AG04450 (cell line): ENCODE results near the gene ARHGEF3. TPM values are rescaled to one million over a fixed set of nuclear protein-coding genes. Genes with fewer than 3 reads are reported as not detected.

Source experiments
- CTCF ChIA-PET: fragments of 300-600, 350-600 bp; formaldehyde crosslinking; extraction: SDS; loops from one replicate; lab custom pipeline; 2022; ENCODE audit warnings: antibody characterized with exemption, inconsistent platforms; lab: Charles Lee
- POLR2A ChIA-PET: fragments of 350-600 bp; formaldehyde crosslinking; extraction: SDS; loops from one replicate; lab custom pipeline; 2021; ENCODE audit warnings: antibody characterized with exemption, inconsistent platforms; lab: Yijun Ruan, JAX
- DNase-seq: peaks from one replicate; pipeline ENCODE4 v3.0.0-alpha.2; 2011; ENCODE audit warnings: low read depth, low spot score
- H3K27ac ChIP-seq: one replicate; pipeline ENCODE4 v1.5.1; 2012; ENCODE audit warnings: low read depth, low read length, control low read depth
- H3K27me3 ChIP-seq: one replicate; pipeline ENCODE4 v1.6.0; 2012; ENCODE audit warnings: low read length; ENCODE audit not compliant: control insufficient read depth, insufficient read depth
- H3K4me3 ChIP-seq: 2 replicates; pipeline ENCODE4 v1.5.1; 2011; ENCODE audit warnings: mild to moderate bottlenecking, low read depth, low read length, control low read depth
- H3K9me3 ChIP-seq: 2 replicates; pipeline ENCODE4 v1.5.1; 2012; ENCODE audit warnings: low read length; ENCODE audit not compliant: control insufficient read depth, insufficient read depth
- CTCF ChIP-seq: IDR thresholded peaks from 2 replicates; pipeline ENCODE4 v1.5.1; 2011; ENCODE audit warnings: low read depth, low read length, control low read depth, inconsistent platforms
- polyA plus RNA-seq: library from polyadenylated mRNA; depleted of rRNA; stranded (reverse); fragments of >200 nt; gene quantifications from 2 replicates; pipeline ENCODE4 v1.2.3, GENCODE V29; 2011

Gene ARHGEF3
- polyA plus RNA-seq, 1 experiment, result 5.6 TPM

- TF ChIP-seq CTCF, result no peak
- ChIA-PET CTCF (interaction anchor here (0.5 to 6.8 kb wide), 6 partner anchors 8 to 199 kb away, joined by 3 to 179 read pairs (median 58); no protein-coding TSS in a partner anchor), POLR2A (no interaction called here)
- H3K27me3 ChIP-seq, result no peaks in the 10 kb centered on the region
- H3K27ac ChIP-seq, result no peak overlapping the region
- no peak for DNase-seq
- H3K9me3 ChIP-seq, result no peaks in the 10 kb centered on the region; the same call in 1 of the 2 replicates
- H3K4me3 ChIP-seq, result no peak overlapping the region
These were observed 4.8 kb downstream of the ARHGEF3 start for GRCh38 chr3:56796996-56797395.

- Histone ChIP-seq H3K4me3 (no peak overlapping the region), H3K27me3 (no peaks in the 10 kb centered on the region), H3K9me3 (no peaks in the 10 kb centered on the region), H3K27ac (no peak overlapping the region)
- POLR2A ChIA-PET, result no interaction called here
- CTCF ChIA-PET, result interaction anchor here (6.8 kb wide), 1 partner anchor 93 kb away, joined by 179 read pairs; no protein-coding TSS in a partner anchor
- no peak for DNase-seq
- no peak for TF ChIP-seq CTCF
These were observed 5.5 kb downstream of the ARHGEF3 start for GRCh38 chr3:56796202-56796601.

GRCh38 chr3:56795829-56796185 is 5.9 kb downstream of the ARHGEF3 start:
- DNase-seq, result no peak
- Histone ChIP-seq H3K27me3 (no peaks in the 10 kb centered on the region), H3K4me3 (no peak overlapping the region), H3K9me3 (no peaks in the 10 kb centered on the region), H3K27ac (no peak overlapping the region)
- ChIA-PET CTCF (interaction anchor here (6.8 kb wide), 1 partner anchor 93 kb away, joined by 179 read pairs; no protein-coding TSS in a partner anchor), POLR2A (no interaction called here)
- no peak for TF ChIP-seq CTCF

GRCh38 chr3:56795097-56795828 is 6.5 kb downstream of the ARHGEF3 start:
- Histone ChIP-seq H3K27me3 (no peaks in the 10 kb centered on the region), H3K9me3 (no peaks in the 10 kb centered on the region), H3K27ac (no peak overlapping the region), H3K4me3 (no peak overlapping the region)
- no peak for TF ChIP-seq CTCF
- DNase-seq, result no peak
- CTCF ChIA-PET, result interaction anchor here (0.6 kb wide), 2 partner anchors 304 to 603 kb away, joined by 3 to 8 read pairs; no protein-coding TSS in a partner anchor
- POLR2A ChIA-PET, result interaction anchor here (0.6 kb wide), 1 partner anchor 21 kb away, joined by 4 read pairs; no protein-coding TSS in a partner anchor

- ChIA-PET CTCF (no interaction called here), POLR2A (no interaction called here)
- H3K4me3 ChIP-seq, result no peak overlapping the region
- DNase-seq, result no peak
- no peaks in the 10 kb centered on the region for H3K9me3 ChIP-seq
- peaks cover 2% of the 10 kb centered on the region for H3K27me3 ChIP-seq
- no peak overlapping the region for H3K27ac ChIP-seq
- no peak for TF ChIP-seq CTCF
These were observed 9.6 kb downstream of the ARHGEF3 start for GRCh38 chr3:56792193-56792592.
